Neuron (in vitro differentiated cells): Measurements from ENCODE around the gene PRKAB1.

Source experiments
- H2AFZ ChIP-seq: one replicate; pipeline ENCODE4 v1.6.1; 2013; ENCODE audit warnings: low read depth, mild to moderate bottlenecking, inconsistent platforms, low read length, moderate library complexity
- H3K27me3 ChIP-seq: one replicate; pipeline ENCODE4 v1.6.1; 2013; ENCODE audit warnings: low read length; ENCODE audit not compliant: insufficient read depth
- H3K36me3 ChIP-seq: one replicate; pipeline ENCODE4 v1.6.1; 2013; ENCODE audit warnings: low read length; ENCODE audit not compliant: insufficient read depth
- H3K4me1 ChIP-seq: one replicate; pipeline ENCODE4 v1.6.1; 2013; ENCODE audit warnings: low read length; ENCODE audit not compliant: insufficient read depth
- H3K4me3 ChIP-seq: 2 replicates; pipeline ENCODE4 v1.5.1; 2013; ENCODE audit warnings: mild to moderate bottlenecking, low read length, moderate library complexity
- H3K9me3 ChIP-seq: one replicate; pipeline ENCODE4 v1.6.1; 2013; ENCODE audit warnings: low read length

Gene PRKAB1

DNA sequence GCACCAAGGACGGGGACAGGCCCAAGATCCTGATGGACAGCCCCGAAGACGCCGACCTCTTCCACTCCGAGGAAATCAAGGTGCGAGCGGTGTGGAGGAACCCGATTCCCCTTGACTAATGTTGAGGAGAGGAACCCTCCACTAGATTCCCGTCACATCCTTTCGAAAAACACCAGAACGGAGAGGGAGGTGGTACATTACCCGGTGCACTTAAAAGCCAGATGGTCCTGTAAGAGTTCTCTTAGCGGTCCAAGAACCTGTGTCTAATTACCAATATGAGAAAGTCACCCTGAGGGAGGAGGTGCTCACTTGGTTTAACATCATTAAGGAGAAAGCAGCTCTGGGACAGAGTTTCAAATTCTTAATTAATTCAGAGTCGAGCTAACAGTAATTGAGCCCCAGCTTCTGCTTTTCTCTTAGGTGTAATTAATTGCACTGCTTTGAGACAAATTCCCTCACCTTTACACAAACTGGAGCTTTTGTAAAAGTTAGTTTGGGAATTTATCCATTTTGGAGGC lies 450 bp downstream of the PRKAB1 start:
- H3K9me3 ChIP-seq = no peaks in the 10 kb centered on the region
- peak overlapping the region; percentile 11 for H2AFZ ChIP-seq
- peaks cover 5% of the 10 kb centered on the region for H3K4me1 ChIP-seq
- H3K27me3 ChIP-seq = no peaks in the 10 kb centered on the region
- H3K36me3 ChIP-seq = peaks cover 32% of the 10 kb centered on the region
- H3K4me3 ChIP-seq = peak overlapping the region; percentile 97

DNA sequence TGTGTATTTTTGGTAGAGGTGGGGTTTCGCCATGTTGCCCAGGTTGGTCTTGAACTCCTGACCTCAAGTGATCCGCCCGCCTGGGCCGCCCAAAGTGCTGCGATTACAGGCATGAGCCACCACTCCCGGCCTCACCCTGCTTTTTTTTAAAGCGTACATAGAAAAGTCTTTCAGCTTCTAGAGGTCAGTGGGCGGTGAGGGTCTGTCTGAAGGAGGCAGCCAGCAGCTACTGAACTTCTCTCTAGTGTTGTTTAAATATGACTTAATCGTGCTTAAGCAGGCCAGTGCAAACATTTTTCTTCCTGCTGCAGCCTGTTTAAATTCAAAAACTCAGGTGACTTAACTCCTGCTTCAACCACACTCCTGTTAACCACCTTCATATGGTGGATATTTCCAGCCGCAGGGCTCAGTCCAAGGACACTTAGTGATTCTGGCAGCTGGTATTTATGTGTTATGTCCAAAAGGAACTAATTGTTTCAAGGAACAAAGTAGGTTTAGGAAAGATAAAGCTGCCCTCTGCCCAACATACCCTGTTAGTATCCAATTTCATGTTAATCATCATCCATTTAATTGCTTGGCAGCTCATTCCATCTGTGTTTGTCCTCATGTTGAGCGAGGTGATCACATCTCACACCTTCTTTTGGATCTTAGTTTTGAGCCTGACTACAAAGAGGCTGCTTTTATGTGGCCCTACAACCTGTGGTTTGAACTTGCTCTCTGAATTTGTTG lies 2.0 kb downstream of the PRKAB1 start:
- H3K27me3 ChIP-seq = no peaks in the 10 kb centered on the region
- H2AFZ ChIP-seq = no peak overlapping the region
- H3K36me3 ChIP-seq = peaks cover 47% of the 10 kb centered on the region
- H3K4me3 ChIP-seq = no peak overlapping the region
- H3K4me1 ChIP-seq = peaks cover 5% of the 10 kb centered on the region
- H3K9me3 ChIP-seq = no peaks in the 10 kb centered on the region

DNA sequence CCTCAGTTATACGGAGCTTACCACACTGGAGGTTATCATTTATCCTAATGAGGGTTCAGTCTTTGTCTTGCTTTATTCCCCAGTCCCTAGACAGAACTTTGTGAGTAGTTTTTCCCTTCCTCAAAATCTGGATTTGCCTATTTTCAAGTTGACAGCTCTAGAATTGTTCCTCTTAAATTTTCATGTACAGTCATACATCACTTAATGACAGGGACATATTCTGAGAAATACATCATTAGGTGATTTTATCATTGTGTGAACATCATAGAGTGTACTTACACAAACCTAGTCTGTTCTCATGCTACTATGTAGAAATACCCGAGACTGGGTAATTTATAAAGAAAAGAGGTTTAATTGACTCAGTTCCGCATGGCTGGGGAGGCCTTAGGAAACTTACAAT lies 3.1 kb downstream of the PRKAB1 start:
- H2AFZ ChIP-seq = no peak overlapping the region
- no peaks in the 10 kb centered on the region for H3K9me3 ChIP-seq
- H3K27me3 ChIP-seq = no peaks in the 10 kb centered on the region
- H3K4me3 ChIP-seq = no peak overlapping the region
- H3K4me1 ChIP-seq = peaks cover 5% of the 10 kb centered on the region
- peaks cover 58% of the 10 kb centered on the region for H3K36me3 ChIP-seq

DNA sequence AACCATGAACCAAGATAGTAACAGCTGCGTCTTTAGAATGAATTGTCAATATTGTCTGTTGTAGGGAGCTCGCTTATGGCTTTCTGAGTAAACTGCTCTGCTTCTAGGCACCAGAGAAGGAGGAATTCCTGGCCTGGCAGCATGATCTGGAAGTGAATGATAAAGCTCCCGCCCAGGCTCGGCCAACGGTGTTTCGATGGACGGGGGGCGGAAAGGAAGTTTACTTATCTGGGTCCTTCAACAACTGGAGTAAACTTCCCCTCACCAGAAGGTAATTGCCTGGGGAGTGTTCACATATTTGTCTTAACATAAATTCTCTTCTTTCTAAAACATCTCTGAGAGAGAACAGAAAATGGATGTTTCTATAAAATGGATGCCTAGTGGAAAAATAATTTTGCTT lies 4.3 kb downstream of the PRKAB1 start:
- no peaks in the 10 kb centered on the region for H3K9me3 ChIP-seq
- H3K4me1 ChIP-seq = peaks cover 2% of the 10 kb centered on the region
- H3K36me3 ChIP-seq = peaks cover 70% of the 10 kb centered on the region

DNA sequence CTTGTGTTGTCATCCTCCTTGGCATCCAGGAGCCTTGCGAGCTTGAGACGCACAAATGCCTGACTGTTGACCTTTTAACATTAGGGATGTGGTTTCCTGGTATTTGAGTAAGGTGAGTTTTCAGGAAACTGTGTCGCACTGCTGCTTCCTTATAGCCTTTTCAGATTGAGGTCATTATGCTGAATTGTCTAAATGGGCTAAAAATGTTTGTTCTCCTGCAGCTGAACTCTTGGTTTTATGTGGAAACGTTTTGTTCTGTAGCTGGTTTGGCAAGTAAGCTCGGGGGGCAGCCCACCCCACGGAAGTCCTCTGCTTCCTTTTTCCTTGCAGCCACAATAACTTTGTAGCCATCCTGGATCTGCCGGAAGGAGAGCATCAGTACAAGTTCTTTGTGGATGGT lies 5.7 kb downstream of the PRKAB1 start:
- Histone ChIP-seq H3K36me3 (peaks cover 82% of the 10 kb centered on the region), H3K27me3 (no peaks in the 10 kb centered on the region), H3K4me3 (no peak overlapping the region), H3K9me3 (no peaks in the 10 kb centered on the region), H2AFZ (no peak overlapping the region), H3K4me1 (no peaks in the 10 kb centered on the region)

More for the DNA sequence above, 4.3 kb downstream of the PRKAB1 start:
- H2AFZ ChIP-seq = no peak overlapping the region
- H3K27me3 ChIP-seq = no peaks in the 10 kb centered on the region
- no peak overlapping the region for H3K4me3 ChIP-seq

DNA sequence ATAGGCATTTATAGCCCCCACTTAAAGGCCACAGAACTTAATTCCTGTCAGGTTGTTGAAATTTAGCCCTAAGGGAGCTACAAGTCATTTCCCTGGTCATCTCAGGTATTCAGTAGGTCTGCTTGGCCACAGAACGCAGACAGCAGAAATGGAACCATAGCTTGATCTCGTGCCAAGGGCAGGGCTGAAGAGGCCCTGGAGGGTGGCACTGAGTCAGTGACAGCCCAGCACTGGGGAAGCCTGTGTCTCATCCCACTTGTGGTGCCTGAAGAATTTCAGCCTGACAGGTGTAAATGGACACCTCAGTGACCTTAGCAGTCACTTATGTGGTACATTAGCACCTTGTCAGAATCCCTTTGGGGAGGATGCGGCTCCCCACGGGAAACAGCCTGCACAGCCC lies 6.6 kb downstream of the PRKAB1 start:
- no peaks in the 10 kb centered on the region for H3K4me1 ChIP-seq
- H3K9me3 ChIP-seq = no peaks in the 10 kb centered on the region
- H2AFZ ChIP-seq = no peak overlapping the region
- H3K4me3 ChIP-seq = no peak overlapping the region
- H3K27me3 ChIP-seq = no peaks in the 10 kb centered on the region
- peaks cover 91% of the 10 kb centered on the region for H3K36me3 ChIP-seq

DNA sequence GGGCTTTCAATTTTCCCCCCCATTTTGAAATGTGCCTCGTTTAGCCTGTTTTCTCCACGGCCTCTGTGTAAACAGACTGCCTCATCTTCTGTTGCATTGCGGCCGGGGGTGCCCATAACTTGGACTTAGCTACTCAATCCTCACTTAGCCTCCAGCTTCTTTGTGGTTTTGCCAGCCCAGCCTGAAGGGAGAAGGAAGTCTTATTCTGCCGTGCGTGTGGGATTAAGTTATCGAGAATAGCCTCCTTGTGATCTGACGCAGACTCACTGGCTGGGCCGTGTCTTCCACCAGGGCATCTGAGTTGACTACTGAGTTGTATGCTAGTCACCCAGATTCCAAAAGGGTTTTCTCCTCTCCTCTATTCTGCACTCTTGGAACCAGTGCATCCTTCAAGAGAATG lies 8.1 kb downstream of the PRKAB1 start:
- no peaks in the 10 kb centered on the region for H3K9me3 ChIP-seq
- peaks cover 93% of the 10 kb centered on the region for H3K36me3 ChIP-seq
- no peaks in the 10 kb centered on the region for H3K27me3 ChIP-seq

DNA sequence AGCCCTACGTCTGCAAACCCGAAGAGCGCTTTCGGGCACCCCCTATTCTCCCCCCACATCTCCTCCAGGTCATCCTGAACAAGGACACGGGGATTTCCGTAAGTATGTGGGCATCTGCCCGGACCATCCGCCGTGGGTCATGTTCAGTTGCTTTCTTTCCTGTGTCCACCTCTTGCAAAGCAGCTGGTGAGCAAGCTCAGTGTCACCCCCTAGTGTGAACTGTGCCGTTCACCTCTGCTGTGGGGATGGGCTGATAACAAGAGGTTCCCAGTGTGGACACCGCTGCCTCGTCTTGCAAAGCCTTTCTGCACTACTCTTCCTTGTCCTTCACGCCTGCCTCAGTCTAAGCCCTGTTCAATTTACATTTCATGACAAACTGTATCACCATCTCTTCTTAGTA lies 8.6 kb downstream of the PRKAB1 start:
- peaks cover 94% of the 10 kb centered on the region for H3K36me3 ChIP-seq
- no peaks in the 10 kb centered on the region for H3K9me3 ChIP-seq
- no peak overlapping the region for H3K4me3 ChIP-seq
- H3K4me1 ChIP-seq = no peaks in the 10 kb centered on the region
- no peaks in the 10 kb centered on the region for H3K27me3 ChIP-seq
- H2AFZ ChIP-seq = no peak overlapping the region

More for the DNA sequence above, 8.1 kb downstream of the PRKAB1 start:
- Histone ChIP-seq H3K4me3 (no peak overlapping the region), H2AFZ (no peak overlapping the region), H3K4me1 (no peaks in the 10 kb centered on the region)

DNA sequence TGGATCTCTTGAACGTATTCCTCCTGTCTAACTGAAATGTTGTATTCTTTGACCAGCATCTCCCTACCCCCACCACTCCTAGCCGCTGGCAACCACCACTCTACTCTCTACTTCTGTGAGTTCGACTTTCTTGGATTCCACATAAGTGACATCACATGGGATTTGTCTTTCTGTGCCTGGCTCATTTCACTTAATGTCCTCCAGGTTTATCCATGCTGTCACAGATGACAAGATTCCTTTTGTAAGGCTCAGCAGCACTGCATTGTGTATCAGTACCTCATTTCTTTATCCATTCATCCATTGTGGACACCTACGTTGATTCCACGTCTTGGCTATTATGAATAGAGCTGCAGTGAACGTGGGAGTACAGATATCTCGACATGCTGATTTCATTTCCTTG lies 10.5 kb downstream of the PRKAB1 start:
- no peak overlapping the region for H3K4me3 ChIP-seq
- no peaks in the 10 kb centered on the region for H3K9me3 ChIP-seq
- H3K27me3 ChIP-seq = no peaks in the 10 kb centered on the region
- H2AFZ ChIP-seq = no peak overlapping the region
- peaks cover 86% of the 10 kb centered on the region for H3K36me3 ChIP-seq
- H3K4me1 ChIP-seq = no peaks in the 10 kb centered on the region

DNA sequence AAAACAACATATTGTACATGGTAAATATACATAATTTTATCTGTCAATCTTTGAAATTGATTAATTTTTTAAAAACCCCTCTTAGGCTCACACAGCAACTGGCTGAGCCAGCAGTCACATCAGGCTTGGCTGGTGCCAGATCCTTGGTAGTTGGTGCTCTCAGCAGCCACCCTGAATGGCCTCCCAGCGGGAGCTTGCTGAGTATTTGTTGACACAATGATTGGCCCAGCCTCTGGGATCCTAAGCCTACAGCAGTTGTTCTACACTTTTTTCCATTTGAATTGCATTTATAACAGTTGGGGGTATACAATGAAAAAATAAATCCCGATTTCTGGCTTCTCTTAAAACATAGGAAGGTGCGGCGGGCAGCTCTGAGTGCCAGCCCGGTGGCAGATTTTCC lies 11.1 kb downstream of the PRKAB1 start:
- Histone ChIP-seq H3K9me3 (no peaks in the 10 kb centered on the region), H2AFZ (no peak overlapping the region), H3K4me1 (no peaks in the 10 kb centered on the region), H3K36me3 (peaks cover 79% of the 10 kb centered on the region), H3K27me3 (no peaks in the 10 kb centered on the region), H3K4me3 (no peak overlapping the region)

DNA sequence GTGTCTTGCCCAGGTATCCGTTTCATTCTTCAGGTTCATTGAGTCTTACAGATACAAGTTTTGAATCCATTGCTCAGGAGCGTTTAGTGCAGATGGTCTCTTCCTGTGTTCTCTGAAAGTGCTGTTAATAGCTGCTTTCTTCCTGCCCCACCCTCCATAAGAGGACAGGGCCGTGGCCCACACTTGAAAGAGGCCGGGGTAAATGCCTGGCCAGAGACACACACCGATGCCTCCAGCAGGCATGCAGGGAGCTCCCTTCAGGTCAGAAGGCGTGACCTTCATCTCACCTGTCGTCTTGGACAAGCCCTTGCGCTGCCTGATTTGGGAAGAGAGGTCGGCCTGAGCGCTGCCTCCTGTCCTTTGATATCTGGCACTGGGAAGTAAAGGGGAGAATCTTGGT lies 11.6 kb downstream of the PRKAB1 start:
- H3K36me3 ChIP-seq = peaks cover 75% of the 10 kb centered on the region
- no peaks in the 10 kb centered on the region for H3K4me1 ChIP-seq
- no peak overlapping the region for H3K4me3 ChIP-seq
- H3K9me3 ChIP-seq = no peaks in the 10 kb centered on the region
- H3K27me3 ChIP-seq = no peaks in the 10 kb centered on the region
- no peak overlapping the region for H2AFZ ChIP-seq

DNA sequence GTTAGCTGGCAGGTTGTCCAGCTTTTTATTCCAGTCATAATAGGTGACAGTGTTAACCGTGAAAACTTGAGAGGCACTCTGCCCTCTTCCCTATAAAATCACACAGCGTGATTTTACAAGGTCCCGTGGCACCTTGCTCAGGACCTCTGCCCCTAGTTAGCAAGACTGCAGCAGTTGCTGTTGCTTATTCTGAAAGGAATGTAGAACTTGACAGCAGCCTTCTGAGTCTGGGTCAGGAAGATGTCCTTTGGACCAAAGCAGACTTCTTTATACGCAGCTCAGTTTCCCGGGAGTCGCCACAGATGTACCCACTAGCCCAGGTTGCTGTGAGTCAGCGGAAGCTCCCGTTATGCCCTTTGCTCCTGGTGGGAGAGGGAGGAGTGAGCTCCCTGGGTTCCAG lies 13.2 kb downstream of the PRKAB1 start:
- Histone ChIP-seq H3K4me1 (no peaks in the 10 kb centered on the region), H3K36me3 (peaks cover 60% of the 10 kb centered on the region), H3K9me3 (no peaks in the 10 kb centered on the region)

DNA sequence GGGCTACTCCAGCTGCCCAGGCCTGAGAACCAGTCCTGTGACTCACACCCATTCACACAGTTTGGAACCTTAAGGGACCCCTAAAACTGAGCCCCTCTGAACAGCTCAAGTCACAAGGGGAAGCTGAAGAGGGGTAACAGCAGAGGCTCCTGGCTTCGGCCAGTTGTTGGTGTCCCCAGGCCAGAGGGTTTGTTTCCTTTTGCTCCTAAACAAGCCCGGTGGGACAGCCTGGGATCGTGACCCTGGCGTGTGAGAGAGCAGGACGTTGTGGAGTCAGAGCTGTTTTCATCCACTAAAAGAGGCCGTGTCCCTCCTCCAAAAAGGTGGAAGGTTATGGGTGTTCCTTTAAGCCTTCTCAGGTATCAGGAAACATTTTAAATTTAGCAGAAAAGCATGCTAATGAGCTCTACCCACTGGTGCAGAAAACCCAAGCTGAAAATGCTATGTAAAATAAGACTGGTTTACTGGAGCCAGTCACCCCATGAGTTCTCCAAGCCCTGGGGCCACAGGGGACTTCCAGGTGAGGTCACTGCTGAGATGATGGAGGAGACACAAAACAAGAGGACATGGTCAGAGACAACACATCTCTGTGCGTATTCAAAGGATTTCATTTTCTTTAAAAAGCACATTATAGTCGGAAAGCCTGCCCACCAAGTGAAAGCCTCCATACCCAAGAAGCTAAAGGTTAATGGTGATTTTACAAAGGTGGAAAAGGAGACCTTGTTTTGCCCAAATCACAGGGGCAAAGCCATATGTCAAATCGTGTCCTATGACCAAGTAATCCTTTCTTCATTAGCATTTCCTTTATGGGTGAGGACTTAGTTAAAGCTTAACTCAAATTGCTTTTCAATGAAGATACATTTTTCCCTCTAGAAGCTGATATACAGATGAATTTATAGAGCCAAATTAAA lies 14.1 kb downstream of the PRKAB1 start:
- Histone ChIP-seq H3K36me3 (peaks cover 60% of the 10 kb centered on the region), H2AFZ (no peak overlapping the region), H3K27me3 (no peaks in the 10 kb centered on the region)

More for the DNA sequence above, 13.2 kb downstream of the PRKAB1 start:
- Histone ChIP-seq H3K4me3 (no peak overlapping the region), H3K27me3 (no peaks in the 10 kb centered on the region), H2AFZ (no peak overlapping the region)

More for the DNA sequence above, 14.1 kb downstream of the PRKAB1 start:
- Histone ChIP-seq H3K4me3 (no peak overlapping the region), H3K9me3 (no peaks in the 10 kb centered on the region), H3K4me1 (no peaks in the 10 kb centered on the region)
